Measurements from ENCODE around the gene ARID5B.

DNA sequence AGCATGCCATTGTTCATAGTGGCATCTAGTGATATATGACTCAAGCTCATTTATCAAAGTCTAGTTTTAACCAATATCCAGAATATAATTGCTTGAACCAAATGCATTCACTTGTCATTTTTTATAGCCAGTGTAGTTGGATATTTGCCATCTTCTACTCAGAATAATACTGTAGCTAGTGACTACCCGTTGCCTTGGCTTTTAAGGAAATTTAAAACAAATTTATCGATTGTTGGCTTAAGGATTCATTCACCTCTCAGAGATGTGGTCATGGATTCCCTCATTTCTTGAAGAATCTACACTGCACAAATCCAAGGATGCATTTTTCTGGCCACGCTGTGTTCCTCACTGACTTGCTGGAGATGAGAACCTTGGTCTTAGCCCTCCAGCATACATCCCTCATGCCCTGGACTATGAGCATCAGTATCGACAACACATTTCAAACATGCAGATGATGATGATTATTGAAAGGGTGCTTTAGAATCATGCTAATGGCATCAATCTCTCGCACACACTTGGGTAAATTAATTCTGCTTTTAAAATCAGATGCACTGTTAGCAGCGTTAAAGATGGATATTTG is 8.8 kb downstream of the ARID5B start:
- TF ChIP-seq, protein P1, sequence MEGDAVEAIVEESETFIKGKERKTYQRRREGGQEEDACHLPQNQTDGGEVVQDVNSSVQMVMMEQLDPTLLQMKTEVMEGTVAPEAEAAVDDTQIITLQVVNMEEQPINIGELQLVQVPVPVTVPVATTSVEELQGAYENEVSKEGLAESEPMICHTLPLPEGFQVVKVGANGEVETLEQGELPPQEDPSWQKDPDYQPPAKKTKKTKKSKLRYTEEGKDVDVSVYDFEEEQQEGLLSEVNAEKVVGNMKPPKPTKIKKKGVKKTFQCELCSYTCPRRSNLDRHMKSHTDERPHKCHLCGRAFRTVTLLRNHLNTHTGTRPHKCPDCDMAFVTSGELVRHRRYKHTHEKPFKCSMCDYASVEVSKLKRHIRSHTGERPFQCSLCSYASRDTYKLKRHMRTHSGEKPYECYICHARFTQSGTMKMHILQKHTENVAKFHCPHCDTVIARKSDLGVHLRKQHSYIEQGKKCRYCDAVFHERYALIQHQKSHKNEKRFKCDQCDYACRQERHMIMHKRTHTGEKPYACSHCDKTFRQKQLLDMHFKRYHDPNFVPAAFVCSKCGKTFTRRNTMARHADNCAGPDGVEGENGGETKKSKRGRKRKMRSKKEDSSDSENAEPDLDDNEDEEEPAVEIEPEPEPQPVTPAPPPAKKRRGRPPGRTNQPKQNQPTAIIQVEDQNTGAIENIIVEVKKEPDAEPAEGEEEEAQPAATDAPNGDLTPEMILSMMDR (IDR thresholded peaks at IDR 0.05; ENCODE audit: poor library complexity) = no peak
- TF ChIP-seq EZH2 (IDR thresholded peaks at IDR 0.05; ENCODE audit: borderline replicate concordance) = no peak
